Measurements from ENCODE around the gene PDE4D. TPM values are rescaled to one million over a fixed set of nuclear protein-coding genes. Genes with fewer than 3 reads are reported as not detected.
"Not testable (repeated sequence)": the region's sequence is repeated elsewhere in the genome, so short reads cannot be mapped to it uniquely, and the experiment has no call there.

The PDE4D gene
- total RNA-seq, 1 donor from 2014 or later: 30.2 TPM

DNA sequence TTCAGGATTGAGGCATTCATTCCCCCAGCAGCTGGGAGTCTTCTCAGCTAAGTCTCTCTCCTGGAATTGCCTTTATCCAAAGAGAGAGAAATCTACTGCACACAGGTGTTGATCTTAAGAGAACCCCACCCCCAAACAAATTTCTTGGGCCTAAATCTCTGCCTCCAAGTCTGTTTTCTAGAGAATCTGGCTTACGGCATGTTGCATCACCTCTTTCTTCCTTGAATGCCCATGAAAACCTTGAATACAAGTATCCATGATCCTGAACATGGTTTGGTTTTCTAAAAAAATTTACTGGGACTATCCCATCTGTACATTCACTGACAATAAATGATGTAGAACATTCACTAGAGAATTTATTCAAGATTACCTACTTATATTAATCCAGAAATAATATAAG, 401.6 kb downstream of the PDE4D start:
- no peak for DNase-seq
- ATAC-seq (ENCODE audit: poor library complexity): no peak
- intact Hi-C loops (cut with DNase I): no loop called here

- intact Hi-C loops (cut with DNase I): no loop called here
Observed at GRCh38 chr5:59489551-59489950, 404.0 kb downstream of the PDE4D start.

GRCh38 chr5:59487772-59488729, 405.5 kb downstream of the PDE4D start:
- intact Hi-C loops (cut with DNase I): no loop called here
- ATAC-seq (ENCODE audit: poor library complexity) (no peak), DNase-seq (no peak)

More at GRCh38 chr5:59489551-59489950, 404.0 kb downstream of the PDE4D start:
- no peak for ATAC-seq (ENCODE audit: poor library complexity)
- DNase-seq: no peak

- ATAC-seq (ENCODE audit: poor library complexity): no peak
- intact Hi-C loops (cut with DNase I): no loop called here
- DNase-seq: no peak
Observed at GRCh38 chr5:59487068-59487686, 406.3 kb downstream of the PDE4D start.

GRCh38 chr5:59486508-59486907, 407.0 kb downstream of the PDE4D start:
- ATAC-seq (ENCODE audit: poor library complexity) (no peak), DNase-seq (no peak)
- intact Hi-C loops (cut with DNase I): no loop called here

GRCh38 chr5:59485629-59486439, 407.7 kb downstream of the PDE4D start:
- intact Hi-C loops (cut with DNase I): no loop called here
- no peak for ATAC-seq (ENCODE audit: poor library complexity)

DNA sequence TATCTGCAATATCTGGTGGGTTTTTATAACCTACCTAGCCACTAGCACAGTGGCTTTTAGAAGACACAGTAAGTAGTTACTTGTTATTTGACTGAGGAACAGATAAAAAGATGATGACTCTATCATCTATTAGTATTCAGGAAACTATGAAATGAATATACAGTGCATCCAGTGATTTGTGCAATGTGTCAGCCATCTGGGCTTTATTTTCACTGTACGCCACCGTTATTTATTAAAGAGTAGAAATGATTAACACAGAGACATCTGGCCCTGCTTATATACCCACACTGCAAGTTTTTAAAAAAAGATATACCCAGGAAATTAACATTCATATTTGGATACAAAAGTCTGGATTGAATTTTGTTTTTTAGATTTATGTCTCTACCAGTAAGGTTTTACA, 408.4 kb downstream of the PDE4D start:
- DNase-seq (no peak), ATAC-seq (ENCODE audit: poor library complexity) (no peak)
- intact Hi-C loops (cut with DNase I): no loop called here

More at GRCh38 chr5:59485629-59486439, 407.7 kb downstream of the PDE4D start:
- no peak for DNase-seq

- DNase-seq (no peak), ATAC-seq (ENCODE audit: poor library complexity) (no peak)
- intact Hi-C loops (cut with DNase I): no loop called here
Observed at GRCh38 chr5:59484618-59485017, 408.9 kb downstream of the PDE4D start.

GRCh38 chr5:59483971-59484472, 409.5 kb downstream of the PDE4D start:
- intact Hi-C loops (cut with DNase I): no loop called here
- no peak for ATAC-seq (ENCODE audit: poor library complexity)
- DNase-seq: no peak

DNA sequence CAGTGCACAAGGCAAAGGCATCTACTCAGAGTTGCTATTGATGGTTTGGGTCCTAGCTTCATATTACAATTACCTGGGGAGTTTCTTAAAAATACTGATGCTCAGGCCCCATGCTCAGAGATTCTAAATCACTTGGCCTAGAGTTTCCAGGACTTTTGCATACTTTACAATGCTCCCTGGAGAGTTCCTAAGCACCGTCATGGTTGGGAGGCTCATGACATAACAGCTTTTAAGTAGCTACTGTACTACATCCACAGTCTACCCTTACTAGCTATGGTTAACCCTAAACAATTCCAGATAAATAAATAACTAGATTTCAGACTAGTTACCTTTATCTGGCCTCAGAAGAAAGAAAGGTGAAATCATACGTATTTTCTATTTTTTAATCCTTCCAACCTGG, 414.4 kb downstream of the PDE4D start:
- intact Hi-C loops (cut with DNase I): no loop called here
- no peak for DNase-seq
- ATAC-seq (ENCODE audit: poor library complexity): no peak

GRCh38 chr5:59474324-59474723, 419.2 kb downstream of the PDE4D start:
- ATAC-seq (ENCODE audit: poor library complexity) (no peak), DNase-seq (no peak)
- intact Hi-C loops (cut with DNase I): no loop called here

- intact Hi-C loops (cut with DNase I): no loop called here
- ATAC-seq (ENCODE audit: poor library complexity): no peak
- no peak for DNase-seq
Observed at GRCh38 chr5:59473611-59474010, 419.9 kb downstream of the PDE4D start.

- no peak for ATAC-seq (ENCODE audit: poor library complexity)
- no peak for DNase-seq
- intact Hi-C loops (cut with DNase I): no loop called here
Observed at GRCh38 chr5:59471463-59471862, 422.1 kb downstream of the PDE4D start.

- intact Hi-C loops (cut with DNase I): no loop called here
- no peak for ATAC-seq (ENCODE audit: poor library complexity)
- DNase-seq: no peak
Observed at GRCh38 chr5:59467969-59468368, 425.6 kb downstream of the PDE4D start.

GRCh38 chr5:59466271-59466670, 427.3 kb downstream of the PDE4D start:
- no peak for ATAC-seq (ENCODE audit: poor library complexity)

DNA sequence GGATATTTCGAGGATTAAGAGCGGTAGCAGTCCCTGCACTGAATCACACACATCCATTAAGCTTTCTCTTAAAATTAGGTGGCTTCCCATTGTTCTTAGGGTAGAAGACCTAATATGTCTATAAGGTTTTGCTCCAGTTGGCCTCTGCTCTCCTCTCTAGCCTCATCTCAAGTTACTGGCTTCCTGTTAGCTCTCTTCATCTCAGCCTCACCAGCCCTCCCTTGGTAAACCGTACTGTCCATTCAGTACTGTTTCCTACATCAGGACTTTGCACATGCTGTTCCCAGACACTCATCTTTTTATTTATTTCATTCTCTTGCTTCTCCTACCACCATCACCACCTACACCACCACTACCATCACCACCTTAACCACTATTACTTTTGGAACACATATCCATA, 428.6 kb downstream of the PDE4D start:
- ATAC-seq (ENCODE audit: poor library complexity): no peak
- DNase-seq: no peak
- intact Hi-C loops (cut with DNase I): no loop called here

More at GRCh38 chr5:59466271-59466670, 427.3 kb downstream of the PDE4D start:
- DNase-seq: no peak
- intact Hi-C loops (cut with DNase I): no loop called here

DNA sequence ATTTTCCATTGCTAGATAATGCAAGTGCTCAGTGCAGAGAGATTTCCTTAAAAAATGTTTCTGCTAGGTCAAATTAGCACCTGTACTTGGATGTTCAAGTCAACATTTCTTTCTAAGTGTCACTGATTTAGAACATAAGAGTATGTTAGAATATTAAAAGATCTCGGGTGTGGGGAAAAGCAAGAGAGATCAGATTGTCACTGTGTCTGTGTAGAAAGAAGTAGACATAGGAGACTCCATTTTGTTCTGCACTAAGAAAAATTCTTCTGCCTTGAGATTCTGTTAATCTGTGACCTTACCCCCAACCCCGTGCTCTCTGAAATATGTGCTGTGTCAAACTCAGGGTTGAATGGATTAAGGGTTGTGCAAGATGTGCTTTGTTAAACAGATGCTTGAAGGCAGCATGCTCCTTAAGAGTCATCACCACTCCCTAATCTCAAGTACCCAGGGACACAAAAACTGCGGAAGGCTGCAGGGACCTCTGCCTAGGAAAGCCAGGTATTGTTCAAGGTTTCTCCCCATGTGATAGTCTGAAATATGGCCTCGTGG, 429.8 kb downstream of the PDE4D start:
- DNase-seq; ATAC-seq (ENCODE audit: poor library complexity); intact Hi-C loops (cut with DNase I): not testable (repeated sequence)

- no peak for ATAC-seq (ENCODE audit: poor library complexity)
- intact Hi-C loops (cut with DNase I): no loop called here
Observed at GRCh38 chr5:59462956-59463355, 430.6 kb downstream of the PDE4D start.

More at GRCh38 chr5:59462956-59463355, 430.6 kb downstream of the PDE4D start:
- no peak for DNase-seq

All from Right ventricle myocardium superior (tissue), 1 donor.